Spleen (tissue), 7 donors: ENCODE measurements around the gene C17orf107.
"Not testable (repeated sequence)": the region's sequence is repeated elsewhere in the genome, so short reads cannot be mapped to it uniquely, and the experiment has no call there.

Experiments
- POLR2A ChIP-seq, 3 donors: fragments of 450-650 bp; IDR thresholded peaks; one replicate each; pipeline ENCODE4 v1.5.1; 2017; ENCODE audit warnings: antibody characterized with exemption in 3 of 3, mild to moderate bottlenecking in 1 of 3
- TF ChIP-seq, protein P1 (sequence below), 11 experiments: fragments of 200-600 bp in 7 of 11; fragments of 450-650 bp in 4 of 11; sonication (generic) in 4 of 11; IDR thresholded peaks in 8 of 11; conservative IDR thresholded peaks in 3 of 11; 1 replicate in 7 of 11; 2 replicates in 4 of 11; pipeline versions ENCODE4 v1.4.0 to v1.8.0; 2016 to 2021; ENCODE audit warnings: antibody characterized with exemption in 11 of 11, inconsistent platforms in 4 of 11, mild to moderate bottlenecking in 1 of 11
- donor health status: DM: no; HTN: no; CAD: no; lungs with moderate emphysema.
- donor health status: DM: no; HTN: no; CAD: no.
- donor health status: DM: no; HTN: no; CAD: no.

DNA sequence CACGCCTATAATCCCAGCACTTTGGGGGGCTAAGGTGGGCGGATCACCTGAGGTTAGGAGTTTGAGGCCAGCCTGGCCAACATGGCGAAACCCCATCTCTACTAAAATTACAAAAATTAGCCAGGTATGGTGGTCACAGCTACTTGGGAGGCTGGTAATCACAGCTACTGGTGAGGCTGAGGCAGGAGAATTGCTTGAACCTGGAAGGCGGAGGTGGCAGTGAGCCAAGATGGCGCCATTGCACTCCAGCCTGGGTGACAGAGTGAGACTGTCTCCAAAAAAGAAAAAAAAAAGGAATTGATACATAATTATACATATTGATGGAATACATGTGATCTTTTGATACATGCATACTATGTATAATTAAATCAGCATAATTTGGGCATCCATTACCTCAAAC is 31.8 kb upstream of the C17orf107 start:
- TF ChIP-seq POLR2A (IDR thresholded peaks at IDR 0.05): not testable (repeated sequence)
- TF ChIP-seq, protein P1, sequence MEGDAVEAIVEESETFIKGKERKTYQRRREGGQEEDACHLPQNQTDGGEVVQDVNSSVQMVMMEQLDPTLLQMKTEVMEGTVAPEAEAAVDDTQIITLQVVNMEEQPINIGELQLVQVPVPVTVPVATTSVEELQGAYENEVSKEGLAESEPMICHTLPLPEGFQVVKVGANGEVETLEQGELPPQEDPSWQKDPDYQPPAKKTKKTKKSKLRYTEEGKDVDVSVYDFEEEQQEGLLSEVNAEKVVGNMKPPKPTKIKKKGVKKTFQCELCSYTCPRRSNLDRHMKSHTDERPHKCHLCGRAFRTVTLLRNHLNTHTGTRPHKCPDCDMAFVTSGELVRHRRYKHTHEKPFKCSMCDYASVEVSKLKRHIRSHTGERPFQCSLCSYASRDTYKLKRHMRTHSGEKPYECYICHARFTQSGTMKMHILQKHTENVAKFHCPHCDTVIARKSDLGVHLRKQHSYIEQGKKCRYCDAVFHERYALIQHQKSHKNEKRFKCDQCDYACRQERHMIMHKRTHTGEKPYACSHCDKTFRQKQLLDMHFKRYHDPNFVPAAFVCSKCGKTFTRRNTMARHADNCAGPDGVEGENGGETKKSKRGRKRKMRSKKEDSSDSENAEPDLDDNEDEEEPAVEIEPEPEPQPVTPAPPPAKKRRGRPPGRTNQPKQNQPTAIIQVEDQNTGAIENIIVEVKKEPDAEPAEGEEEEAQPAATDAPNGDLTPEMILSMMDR (IDR thresholded peaks at IDR 0.05 in 8 of 11, conservative IDR thresholded peaks at IDR 0.05 in 3 of 11): not testable (repeated sequence)
